ENCODE data around the gene GASK1A. TPM values are rescaled to one million over a fixed set of nuclear protein-coding genes. Genes with fewer than 3 reads are reported as not detected.
"Not testable (repeated sequence)": the region's sequence is repeated elsewhere in the genome, so short reads cannot be mapped to it uniquely, and the experiment has no call there.

The GASK1A gene
- total RNA-seq, 1 donor from 2014 or later = 5.9 TPM

DNA sequence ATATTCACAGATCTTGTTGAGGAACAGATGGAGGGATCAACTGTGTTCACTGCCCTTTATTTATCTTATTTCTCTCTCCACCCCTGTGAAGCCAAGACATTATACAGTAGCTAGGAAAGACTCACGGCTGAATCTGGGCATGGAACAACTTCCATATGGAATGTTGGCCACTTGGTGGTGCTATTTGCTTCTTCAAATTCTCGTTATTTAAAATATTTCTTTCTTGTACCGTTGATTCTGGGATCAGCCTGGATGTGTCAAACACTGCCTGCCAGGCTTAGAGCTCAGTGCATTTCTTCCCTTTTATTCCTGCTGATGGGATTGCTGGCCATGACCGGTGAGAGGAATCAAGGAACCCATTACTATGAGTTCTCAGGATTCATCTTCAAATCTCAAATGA, 17.5 kb upstream of the GASK1A start:
- H3K9me3 ChIP-seq = no peaks in the 10 kb centered on the region
- ATAC-seq = peak; percentile 41 to 50
- H3K36me3 ChIP-seq = no peaks in the 10 kb centered on the region
- H3K4me1 ChIP-seq = peaks cover 4% of the 10 kb centered on the region
- TF ChIP-seq, protein P1, sequence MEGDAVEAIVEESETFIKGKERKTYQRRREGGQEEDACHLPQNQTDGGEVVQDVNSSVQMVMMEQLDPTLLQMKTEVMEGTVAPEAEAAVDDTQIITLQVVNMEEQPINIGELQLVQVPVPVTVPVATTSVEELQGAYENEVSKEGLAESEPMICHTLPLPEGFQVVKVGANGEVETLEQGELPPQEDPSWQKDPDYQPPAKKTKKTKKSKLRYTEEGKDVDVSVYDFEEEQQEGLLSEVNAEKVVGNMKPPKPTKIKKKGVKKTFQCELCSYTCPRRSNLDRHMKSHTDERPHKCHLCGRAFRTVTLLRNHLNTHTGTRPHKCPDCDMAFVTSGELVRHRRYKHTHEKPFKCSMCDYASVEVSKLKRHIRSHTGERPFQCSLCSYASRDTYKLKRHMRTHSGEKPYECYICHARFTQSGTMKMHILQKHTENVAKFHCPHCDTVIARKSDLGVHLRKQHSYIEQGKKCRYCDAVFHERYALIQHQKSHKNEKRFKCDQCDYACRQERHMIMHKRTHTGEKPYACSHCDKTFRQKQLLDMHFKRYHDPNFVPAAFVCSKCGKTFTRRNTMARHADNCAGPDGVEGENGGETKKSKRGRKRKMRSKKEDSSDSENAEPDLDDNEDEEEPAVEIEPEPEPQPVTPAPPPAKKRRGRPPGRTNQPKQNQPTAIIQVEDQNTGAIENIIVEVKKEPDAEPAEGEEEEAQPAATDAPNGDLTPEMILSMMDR (IDR thresholded peaks at IDR 0.05) = peak; percentile 73
- H3K4me3 ChIP-seq = no peak overlapping the region
- no peak overlapping the region for H3K27ac ChIP-seq
- no peak for DNase-seq
- intact Hi-C loops (cut with DNase I) = no loop called here
- H3K27me3 ChIP-seq (ENCODE audit: low read depth) = no peaks in the 10 kb centered on the region

GRCh38 chr3:42963269-42963668, 15.8 kb upstream of the GASK1A start:
- Histone ChIP-seq H3K27ac (no peak overlapping the region), H3K4me1 (peaks cover 4% of the 10 kb centered on the region), H3K36me3 (no peaks in the 10 kb centered on the region), H3K4me3 (no peak overlapping the region), H3K9me3 (no peaks in the 10 kb centered on the region), H3K27me3 (ENCODE audit: low read depth) (no peaks in the 10 kb centered on the region)
- TF ChIP-seq, protein P1 (IDR thresholded peaks at IDR 0.05) = no peak
- no peak for DNase-seq
- no peak for ATAC-seq
- intact Hi-C loops (cut with DNase I) = no loop called here

GRCh38 chr3:42964266-42964665, 14.8 kb upstream of the GASK1A start:
- H3K9me3 ChIP-seq = no peaks in the 10 kb centered on the region
- ATAC-seq = no peak
- H3K4me3 ChIP-seq = no peak overlapping the region
- intact Hi-C loops (cut with DNase I) = no loop called here
- no peaks in the 10 kb centered on the region for H3K27me3 ChIP-seq (ENCODE audit: low read depth)
- no peak overlapping the region for H3K27ac ChIP-seq
- H3K4me1 ChIP-seq = peaks cover 4% of the 10 kb centered on the region
- TF ChIP-seq, protein P1 (IDR thresholded peaks at IDR 0.05) = no peak
- H3K36me3 ChIP-seq = no peaks in the 10 kb centered on the region
- DNase-seq = no peak

- DNase-seq (no peak), ATAC-seq (no peak)
Observed at GRCh38 chr3:42970557-42970956, 8.6 kb upstream of the GASK1A start.

DNA sequence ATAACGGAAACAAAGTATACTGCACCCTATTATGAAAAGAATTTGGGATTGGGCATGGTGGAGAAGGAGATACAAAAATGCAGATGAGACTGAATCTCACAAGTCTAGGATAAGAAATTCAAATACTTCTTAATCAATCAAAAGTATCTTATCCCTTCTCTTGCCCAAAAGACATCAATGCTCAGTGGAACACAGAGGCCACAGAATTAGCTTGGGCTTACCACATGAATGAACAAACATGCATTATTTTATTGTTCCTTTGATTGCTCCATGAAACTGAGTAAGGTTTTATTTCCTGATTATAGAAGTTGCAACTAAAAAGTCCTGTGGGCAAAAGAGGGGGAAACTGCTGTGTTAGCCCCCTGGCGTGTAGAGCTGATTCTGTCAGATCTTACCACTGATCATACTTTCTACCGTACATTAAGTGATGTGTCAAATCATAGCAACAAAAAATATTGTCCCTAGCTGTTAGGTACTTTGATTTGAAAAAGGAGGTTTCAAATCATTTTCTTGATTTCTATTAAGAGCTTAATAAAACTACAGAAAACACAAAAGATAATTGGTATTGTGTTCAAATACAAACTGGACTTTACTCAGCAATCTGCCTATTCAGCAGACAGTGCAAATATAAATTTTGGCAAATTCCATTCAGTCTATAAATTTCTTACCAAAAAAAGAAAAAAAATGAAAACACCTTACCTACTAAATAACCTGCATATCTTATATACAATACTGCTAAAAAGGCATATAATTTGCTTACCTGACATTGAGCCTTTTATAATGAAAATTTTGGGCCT, 7.9 kb upstream of the GASK1A start:
- H3K27ac ChIP-seq = no peak overlapping the region
- intact Hi-C loops (cut with DNase I) = no loop called here
- H3K27me3 ChIP-seq (ENCODE audit: low read depth) = no peaks in the 10 kb centered on the region
- no peak for ATAC-seq
- no peak for DNase-seq
- H3K36me3 ChIP-seq = no peaks in the 10 kb centered on the region
- TF ChIP-seq, protein P1 (IDR thresholded peaks at IDR 0.05) = no peak
- H3K9me3 ChIP-seq = peaks cover 5% of the 10 kb centered on the region
- H3K4me1 ChIP-seq = no peaks in the 10 kb centered on the region
- no peak overlapping the region for H3K4me3 ChIP-seq

More at GRCh38 chr3:42970557-42970956, 8.6 kb upstream of the GASK1A start:
- TF ChIP-seq, protein P1 (IDR thresholded peaks at IDR 0.05) = no peak
- intact Hi-C loops (cut with DNase I) = no loop called here
- Histone ChIP-seq H3K27me3 (ENCODE audit: low read depth) (no peaks in the 10 kb centered on the region), H3K27ac (no peak overlapping the region), H3K4me1 (no peaks in the 10 kb centered on the region), H3K4me3 (no peak overlapping the region), H3K9me3 (peaks cover 5% of the 10 kb centered on the region), H3K36me3 (no peaks in the 10 kb centered on the region)

- H3K27ac ChIP-seq; H3K4me1 ChIP-seq; DNase-seq; H3K36me3 ChIP-seq; H3K4me3 ChIP-seq; intact Hi-C loops (cut with DNase I); H3K9me3 ChIP-seq; H3K27me3 ChIP-seq (ENCODE audit: low read depth); ATAC-seq: not testable (repeated sequence)
Observed at GRCh38 chr3:42974906-42975305, 4.2 kb upstream of the GASK1A start.

Data from lower lobe of right lung (tissue), 2 donors.